ENCODE measurements around the gene CFAP298. TPM values are rescaled to one million over a fixed set of nuclear protein-coding genes. Genes with fewer than 3 reads are reported as not detected.

Gene CFAP298
- total and polyA plus RNA-seq, 2 of the 13 experiments (the other 11 are each of a cell fraction or from before 2014, with no cell fraction given): 21.2 to 62.2 TPM

DNA sequence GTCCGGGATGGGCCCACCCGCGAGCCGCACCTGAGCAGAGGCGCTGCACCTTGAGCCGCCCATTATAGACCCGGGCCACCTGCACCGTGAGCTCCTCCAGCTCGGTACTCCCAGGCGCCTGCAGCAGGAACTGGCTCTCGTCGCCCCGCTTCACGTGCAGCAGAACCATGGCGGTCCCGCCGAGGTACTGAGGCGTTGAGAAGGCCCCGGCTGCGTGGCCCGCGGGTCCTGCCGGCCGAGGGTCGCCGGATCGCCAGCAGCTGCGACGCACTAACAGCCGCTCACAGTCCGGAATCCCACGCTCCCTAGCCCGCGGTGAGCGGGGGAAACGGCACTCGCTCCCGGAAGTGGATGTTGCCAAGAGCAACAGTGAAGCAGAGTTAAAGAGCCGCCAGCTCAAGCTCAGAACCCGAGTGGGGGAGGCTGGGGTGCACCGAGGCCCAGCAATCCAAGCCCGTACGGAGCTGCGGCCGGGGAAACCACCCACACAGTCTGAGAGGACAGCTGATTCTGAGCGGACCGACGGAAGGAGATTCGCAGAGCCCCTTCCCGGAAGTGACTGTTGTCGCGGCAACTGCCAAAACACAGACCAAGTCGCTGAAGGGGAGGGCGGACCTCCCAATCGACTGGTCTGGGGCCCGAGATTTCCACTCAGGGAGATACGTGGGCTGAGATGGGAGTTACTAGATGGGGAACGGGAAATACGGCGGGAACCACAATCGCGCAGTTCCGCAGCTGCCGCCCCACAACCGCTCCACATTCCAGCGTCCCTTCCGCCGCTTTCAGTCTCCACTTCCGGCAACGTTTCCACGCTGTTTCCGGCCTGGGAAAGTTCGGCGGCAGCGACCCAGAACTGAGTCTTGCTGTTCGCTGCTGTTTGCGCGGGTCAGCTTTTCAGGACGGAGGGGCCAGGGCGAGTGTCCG is at the start of gene CFAP298 (continued):
- TF ChIP-seq ZNF780A (CRISPR knock-in tag; IDR thresholded peaks at IDR 0.05): peak; percentile 88
- peak; percentile 85 for TF ChIP-seq ZNF788 (CRISPR knock-in tag; IDR thresholded peaks at IDR 0.05; ENCODE audit: borderline replicate concordance)
- TF ChIP-seq, protein P1, sequence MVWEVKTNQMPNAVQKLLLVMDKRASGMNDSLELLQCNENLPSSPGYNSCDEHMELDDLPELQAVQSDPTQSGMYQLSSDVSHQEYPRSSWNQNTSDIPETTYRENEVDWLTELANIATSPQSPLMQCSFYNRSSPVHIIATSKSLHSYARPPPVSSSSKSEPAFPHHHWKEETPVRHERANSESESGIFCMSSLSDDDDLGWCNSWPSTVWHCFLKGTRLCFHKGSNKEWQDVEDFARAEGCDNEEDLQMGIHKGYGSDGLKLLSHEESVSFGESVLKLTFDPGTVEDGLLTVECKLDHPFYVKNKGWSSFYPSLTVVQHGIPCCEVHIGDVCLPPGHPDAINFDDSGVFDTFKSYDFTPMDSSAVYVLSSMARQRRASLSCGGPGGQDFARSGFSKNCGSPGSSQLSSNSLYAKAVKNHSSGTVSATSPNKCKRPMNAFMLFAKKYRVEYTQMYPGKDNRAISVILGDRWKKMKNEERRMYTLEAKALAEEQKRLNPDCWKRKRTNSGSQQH (CRISPR knock-in tag; IDR thresholded peaks at IDR 0.05; ENCODE audit: low read depth): no peak; the same call in 1 of the 2 replicates
- peak; percentile 62; the same call in 1 of the 2 replicates for TF ChIP-seq CAMTA2 (CRISPR knock-in tag; IDR thresholded peaks at IDR 0.05; ENCODE audit: borderline replicate concordance)
- no peak; the same call in 1 of the 2 replicates for TF ChIP-seq ZSCAN25 (CRISPR knock-in tag; IDR thresholded peaks at IDR 0.05)
- TF ChIP-seq TBL1XR1 (IDR thresholded peaks at IDR 0.05; ENCODE audit: borderline replicate concordance, low read length, partially characterized antibody): no peak
- TF ChIP-seq ZNF557 (CRISPR knock-in tag; IDR thresholded peaks at IDR 0.05): no peak; the same call in none of the 2 replicates
- TF ChIP-seq TARDBP (CRISPR knock-in tag; IDR thresholded peaks at IDR 0.05): peak; percentile 32; the same call in 1 of the 2 replicates
- TF ChIP-seq ZNF83 (CRISPR knock-in tag; IDR thresholded peaks at IDR 0.05; ENCODE audit: borderline replicate concordance): no peak
- TF ChIP-seq ZNF33A (CRISPR knock-in tag; IDR thresholded peaks at IDR 0.05; ENCODE audit: borderline replicate concordance): 0 out of 2 replicates have a peak, but pooled peaks have one; percentile 19
- no peak; the same call in 1 of the 2 replicates for TF ChIP-seq CENPT (CRISPR knock-in tag; IDR thresholded peaks at IDR 0.05; ENCODE audit: low read depth)
- TF ChIP-seq MEIS2 (CRISPR knock-in tag; IDR thresholded peaks at IDR 0.05): peak; percentile 61
- TF ChIP-seq, protein P2, sequence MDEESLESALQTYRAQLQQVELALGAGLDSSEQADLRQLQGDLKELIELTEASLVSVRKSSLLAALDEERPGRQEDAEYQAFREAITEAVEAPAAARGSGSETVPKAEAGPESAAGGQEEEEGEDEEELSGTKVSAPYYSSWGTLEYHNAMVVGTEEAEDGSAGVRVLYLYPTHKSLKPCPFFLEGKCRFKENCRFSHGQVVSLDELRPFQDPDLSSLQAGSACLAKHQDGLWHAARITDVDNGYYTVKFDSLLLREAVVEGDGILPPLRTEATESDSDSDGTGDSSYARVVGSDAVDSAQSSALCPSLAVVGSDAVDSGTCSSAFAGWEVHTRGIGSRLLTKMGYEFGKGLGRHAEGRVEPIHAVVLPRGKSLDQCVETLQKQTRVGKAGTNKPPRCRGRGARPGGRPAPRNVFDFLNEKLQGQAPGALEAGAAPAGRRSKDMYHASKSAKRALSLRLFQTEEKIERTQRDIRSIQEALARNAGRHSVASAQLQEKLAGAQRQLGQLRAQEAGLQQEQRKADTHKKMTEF (CRISPR knock-in tag; IDR thresholded peaks at IDR 0.05): peak; percentile 81; the same call in 1 of the 2 replicates
- TF ChIP-seq TSC22D2 (CRISPR knock-in tag; IDR thresholded peaks at IDR 0.05; ENCODE audit: borderline replicate concordance): 0 out of 2 replicates have a peak, but pooled peaks have one; percentile 14
- TF ChIP-seq ATF7-NPFF (CRISPR knock-in tag; IDR thresholded peaks at IDR 0.05; ENCODE audit: low read depth): peak; percentile 35; the same call in 1 of the 2 replicates
- no peak for TF ChIP-seq ZFP1 (CRISPR knock-in tag; IDR thresholded peaks at IDR 0.05)
- TF ChIP-seq FOXO1 (CRISPR knock-in tag; IDR thresholded peaks at IDR 0.05): no peak
- no peak for TF ChIP-seq ZBTB8A (CRISPR knock-in tag; IDR thresholded peaks at IDR 0.05; ENCODE audit: borderline replicate concordance, low read depth)
- no peak for TF ChIP-seq ZNF20 (CRISPR knock-in tag; IDR thresholded peaks at IDR 0.05)
- TF ChIP-seq, protein P3, sequence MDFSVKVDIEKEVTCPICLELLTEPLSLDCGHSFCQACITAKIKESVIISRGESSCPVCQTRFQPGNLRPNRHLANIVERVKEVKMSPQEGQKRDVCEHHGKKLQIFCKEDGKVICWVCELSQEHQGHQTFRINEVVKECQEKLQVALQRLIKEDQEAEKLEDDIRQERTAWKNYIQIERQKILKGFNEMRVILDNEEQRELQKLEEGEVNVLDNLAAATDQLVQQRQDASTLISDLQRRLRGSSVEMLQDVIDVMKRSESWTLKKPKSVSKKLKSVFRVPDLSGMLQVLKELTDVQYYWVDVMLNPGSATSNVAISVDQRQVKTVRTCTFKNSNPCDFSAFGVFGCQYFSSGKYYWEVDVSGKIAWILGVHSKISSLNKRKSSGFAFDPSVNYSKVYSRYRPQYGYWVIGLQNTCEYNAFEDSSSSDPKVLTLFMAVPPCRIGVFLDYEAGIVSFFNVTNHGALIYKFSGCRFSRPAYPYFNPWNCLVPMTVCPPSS (IDR thresholded peaks at IDR 0.05): no peak
- peak; percentile 99 for TF ChIP-seq ZNF367 (CRISPR knock-in tag; IDR thresholded peaks at IDR 0.05; ENCODE audit: borderline replicate concordance)
- no peak for TF ChIP-seq ZNF326 (CRISPR knock-in tag; IDR thresholded peaks at IDR 0.05; ENCODE audit: borderline replicate concordance)
- TF ChIP-seq, protein P4, sequence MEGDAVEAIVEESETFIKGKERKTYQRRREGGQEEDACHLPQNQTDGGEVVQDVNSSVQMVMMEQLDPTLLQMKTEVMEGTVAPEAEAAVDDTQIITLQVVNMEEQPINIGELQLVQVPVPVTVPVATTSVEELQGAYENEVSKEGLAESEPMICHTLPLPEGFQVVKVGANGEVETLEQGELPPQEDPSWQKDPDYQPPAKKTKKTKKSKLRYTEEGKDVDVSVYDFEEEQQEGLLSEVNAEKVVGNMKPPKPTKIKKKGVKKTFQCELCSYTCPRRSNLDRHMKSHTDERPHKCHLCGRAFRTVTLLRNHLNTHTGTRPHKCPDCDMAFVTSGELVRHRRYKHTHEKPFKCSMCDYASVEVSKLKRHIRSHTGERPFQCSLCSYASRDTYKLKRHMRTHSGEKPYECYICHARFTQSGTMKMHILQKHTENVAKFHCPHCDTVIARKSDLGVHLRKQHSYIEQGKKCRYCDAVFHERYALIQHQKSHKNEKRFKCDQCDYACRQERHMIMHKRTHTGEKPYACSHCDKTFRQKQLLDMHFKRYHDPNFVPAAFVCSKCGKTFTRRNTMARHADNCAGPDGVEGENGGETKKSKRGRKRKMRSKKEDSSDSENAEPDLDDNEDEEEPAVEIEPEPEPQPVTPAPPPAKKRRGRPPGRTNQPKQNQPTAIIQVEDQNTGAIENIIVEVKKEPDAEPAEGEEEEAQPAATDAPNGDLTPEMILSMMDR (CRISPR knock-in tag; IDR thresholded peaks at IDR 0.05): no peak

Data from HepG2 (cell line).